Kidney epithelial cell (primary cell): ENCODE results near the gene DEXI. TPM values are rescaled to one million over a fixed set of nuclear protein-coding genes. Genes with fewer than 3 reads are reported as not detected.

ENCODE experiments used
- DNase-seq: peaks from one replicate; pipeline ENCODE4 v3.0.0-alpha.2; 2010; ENCODE audit warnings: low read depth
- H3K27me3 ChIP-seq: 2 replicates; pipeline ENCODE4 v1.6.0; 2011; ENCODE audit warnings: low read length; ENCODE audit not compliant: control insufficient read depth, insufficient read depth
- H3K36me3 ChIP-seq: 2 replicates; pipeline ENCODE4 v1.5.1; 2011; ENCODE audit warnings: low read length; ENCODE audit not compliant: control insufficient read depth, insufficient read depth
- H3K4me3 ChIP-seq: 2 replicates; pipeline ENCODE4 v1.5.1; 2011; ENCODE audit warnings: low read depth, mild to moderate bottlenecking, control low read depth, low read length
- total RNA-seq: library from RNA; depleted of rRNA; stranded (reverse); fragments of >200 nt; gene quantifications from 2 replicates; pipeline ENCODE4 v1.2.3, GENCODE V29; 2015
- TF ChIP-seq, protein P1 (sequence below): IDR thresholded peaks from 2 replicates; pipeline ENCODE4 v1.5.1; 2011; ENCODE audit warnings: mild to moderate bottlenecking, moderate library complexity, low read length, control low read depth, inconsistent platforms; ENCODE audit not compliant: insufficient read depth, poor library complexity, severe bottlenecking

The DEXI gene
- total RNA-seq, 1 donor from 2014 or later: 62.5 TPM

DNA sequence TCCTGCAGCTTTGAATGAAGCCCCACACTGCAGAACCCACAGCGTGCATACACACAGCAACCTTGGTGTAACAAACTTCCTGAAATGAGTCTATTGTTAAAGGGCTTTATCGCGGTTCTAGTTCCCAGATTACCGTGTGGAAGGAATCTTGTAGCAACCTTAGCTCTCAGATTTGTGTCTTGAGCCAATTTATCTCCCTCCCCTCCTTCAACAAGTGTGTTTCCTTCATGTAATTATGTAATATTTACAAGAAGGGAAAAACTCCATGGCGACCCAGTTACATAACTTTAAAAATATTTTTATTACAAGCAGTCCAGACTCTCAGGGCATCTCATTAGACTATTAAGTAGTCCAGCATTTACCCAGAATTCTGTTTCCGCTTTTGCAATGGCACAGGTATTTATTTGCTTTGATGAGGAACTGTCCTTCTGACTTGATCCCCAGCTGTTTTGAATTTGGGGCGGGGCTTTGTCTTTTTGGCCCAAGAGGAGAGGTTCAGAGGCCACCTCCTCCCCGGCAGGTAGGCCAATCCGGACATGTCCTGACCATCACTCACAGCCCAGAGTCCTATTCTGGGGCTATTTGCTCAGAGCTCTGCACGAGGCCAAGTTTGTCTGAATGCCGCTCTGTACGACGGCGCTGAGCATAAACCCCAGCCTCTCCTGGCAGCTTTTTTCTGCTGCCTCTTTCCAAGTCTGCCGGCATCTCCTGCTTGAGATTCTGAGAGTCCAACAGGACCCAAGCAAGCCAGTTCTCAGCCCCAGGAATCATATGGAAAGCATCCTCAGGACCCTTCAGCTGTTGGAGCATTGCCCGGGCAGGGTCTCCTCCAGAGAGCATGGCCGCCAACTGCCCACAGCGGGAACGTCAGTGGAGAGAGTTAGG lies 37.7 kb upstream of the DEXI start:
- no peak for DNase-seq
- TF ChIP-seq, protein P1, sequence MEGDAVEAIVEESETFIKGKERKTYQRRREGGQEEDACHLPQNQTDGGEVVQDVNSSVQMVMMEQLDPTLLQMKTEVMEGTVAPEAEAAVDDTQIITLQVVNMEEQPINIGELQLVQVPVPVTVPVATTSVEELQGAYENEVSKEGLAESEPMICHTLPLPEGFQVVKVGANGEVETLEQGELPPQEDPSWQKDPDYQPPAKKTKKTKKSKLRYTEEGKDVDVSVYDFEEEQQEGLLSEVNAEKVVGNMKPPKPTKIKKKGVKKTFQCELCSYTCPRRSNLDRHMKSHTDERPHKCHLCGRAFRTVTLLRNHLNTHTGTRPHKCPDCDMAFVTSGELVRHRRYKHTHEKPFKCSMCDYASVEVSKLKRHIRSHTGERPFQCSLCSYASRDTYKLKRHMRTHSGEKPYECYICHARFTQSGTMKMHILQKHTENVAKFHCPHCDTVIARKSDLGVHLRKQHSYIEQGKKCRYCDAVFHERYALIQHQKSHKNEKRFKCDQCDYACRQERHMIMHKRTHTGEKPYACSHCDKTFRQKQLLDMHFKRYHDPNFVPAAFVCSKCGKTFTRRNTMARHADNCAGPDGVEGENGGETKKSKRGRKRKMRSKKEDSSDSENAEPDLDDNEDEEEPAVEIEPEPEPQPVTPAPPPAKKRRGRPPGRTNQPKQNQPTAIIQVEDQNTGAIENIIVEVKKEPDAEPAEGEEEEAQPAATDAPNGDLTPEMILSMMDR: no peak
- Histone ChIP-seq H3K27me3 (no peaks in the 10 kb centered on the region), H3K4me3 (no peak overlapping the region), H3K36me3 (peaks cover 1% of the 10 kb centered on the region)

DNA sequence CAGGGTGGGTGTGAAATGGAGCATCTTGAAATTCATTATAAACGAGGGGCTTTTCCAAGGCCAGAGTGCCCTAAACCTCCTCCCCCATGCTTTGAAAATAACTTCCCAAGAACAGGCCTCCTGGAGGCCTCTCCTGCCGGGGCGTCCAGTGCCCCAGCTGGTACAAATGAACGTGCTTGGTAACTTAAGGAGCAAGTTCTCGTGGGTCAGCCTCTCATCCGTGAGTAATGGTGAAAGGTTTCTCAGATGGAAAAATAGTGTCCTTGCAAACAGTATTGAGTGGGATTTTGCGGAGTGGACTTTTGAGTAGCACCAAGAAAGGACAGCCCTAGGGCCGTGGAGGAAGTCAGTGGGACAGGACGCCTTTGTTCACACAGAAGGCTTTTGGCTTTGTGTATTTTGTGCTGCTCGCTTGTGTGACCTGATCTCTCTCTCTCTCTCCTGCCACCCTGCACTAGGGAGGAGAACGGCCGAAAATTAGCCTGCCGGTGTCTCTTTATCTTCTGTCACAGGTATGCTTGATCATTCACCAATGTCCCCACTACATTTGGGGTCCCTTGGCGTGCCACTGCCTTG lies 36.7 kb upstream of the DEXI start:
- Histone ChIP-seq H3K27me3 (no peaks in the 10 kb centered on the region), H3K4me3 (no peak overlapping the region), H3K36me3 (peaks cover 1% of the 10 kb centered on the region)
- TF ChIP-seq, protein P1: no peak
- no peak for DNase-seq

DNA sequence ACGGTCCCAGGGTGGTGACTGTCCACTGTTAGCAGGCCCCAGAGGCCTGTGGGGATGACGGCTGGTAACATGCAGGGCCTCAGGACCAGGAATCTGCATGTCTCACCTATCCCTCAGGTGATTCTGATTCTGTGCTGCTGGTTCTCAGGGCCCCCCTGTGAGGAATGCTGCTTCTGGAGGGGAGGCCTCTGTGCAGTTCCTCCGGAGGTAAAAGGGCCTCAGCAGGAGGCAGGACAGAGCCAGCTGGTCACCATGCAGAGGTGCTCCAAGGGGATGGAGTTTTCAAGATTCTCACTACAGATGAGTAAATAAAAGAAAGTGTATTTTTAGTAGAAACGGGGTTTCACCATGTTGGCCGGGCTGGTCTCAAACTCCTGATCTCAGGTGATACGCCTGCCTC lies 35.9 kb upstream of the DEXI start:
- DNase-seq: no peak
- no peaks in the 10 kb centered on the region for H3K27me3 ChIP-seq
- TF ChIP-seq, protein P1: no peak
- H3K4me3 ChIP-seq: no peak overlapping the region
- peaks cover 1% of the 10 kb centered on the region for H3K36me3 ChIP-seq

DNA sequence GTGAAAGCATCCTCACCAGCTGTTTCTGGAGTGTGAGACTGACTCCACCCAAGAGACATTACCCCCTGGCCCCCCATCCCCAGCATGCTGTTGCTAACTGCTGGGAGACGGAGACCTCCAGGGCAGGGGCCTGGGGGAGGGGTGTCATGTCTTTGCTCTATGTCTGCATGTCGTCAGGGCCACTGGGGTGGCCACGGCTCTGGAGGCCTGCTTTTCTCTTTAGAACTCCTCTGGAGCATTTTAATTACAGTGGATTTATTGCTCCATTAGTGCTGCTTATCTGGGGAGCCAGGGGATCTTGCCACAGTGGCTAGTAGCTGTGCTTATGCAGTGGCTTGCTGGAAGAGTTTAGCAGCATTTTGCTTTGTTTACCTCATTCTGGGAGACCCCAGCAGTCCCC lies 34.4 kb upstream of the DEXI start:
- TF ChIP-seq, protein P1: no peak
- H3K27me3 ChIP-seq: no peaks in the 10 kb centered on the region
- no peak overlapping the region for H3K4me3 ChIP-seq
- no peak for DNase-seq
- peaks cover 1% of the 10 kb centered on the region for H3K36me3 ChIP-seq

DNA sequence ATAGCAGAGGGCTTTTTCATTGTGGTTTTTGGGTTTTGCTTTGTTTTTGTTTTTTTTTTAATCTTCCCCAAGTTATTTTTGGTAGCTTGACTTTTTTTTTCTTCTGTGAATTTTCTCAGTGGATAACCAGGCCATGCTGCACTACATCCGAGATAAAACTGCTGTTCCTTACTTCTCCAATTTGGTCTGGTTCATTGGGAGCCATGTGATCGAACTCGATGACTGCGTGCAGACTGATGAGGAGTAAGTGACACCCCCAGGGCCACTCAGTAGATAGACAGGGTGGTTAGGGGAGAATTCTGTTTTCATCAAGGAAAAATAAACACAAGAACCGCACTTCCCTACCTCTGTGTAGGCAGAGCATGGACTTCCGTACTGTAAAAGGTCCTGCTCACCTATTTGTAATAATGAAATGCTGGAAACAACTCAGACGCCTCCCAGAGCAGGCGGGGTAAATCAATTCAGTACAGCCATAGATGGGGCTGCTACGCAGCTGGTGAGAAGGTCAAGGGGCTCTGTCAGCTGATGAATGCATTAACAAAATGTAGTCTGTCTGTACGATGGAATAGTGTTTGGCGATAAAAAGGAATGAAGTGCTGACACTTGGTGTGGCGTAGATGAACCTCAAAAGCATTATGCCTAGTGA lies 30.7 kb upstream of the DEXI start:
- TF ChIP-seq, protein P1: no peak
- Histone ChIP-seq H3K27me3 (no peaks in the 10 kb centered on the region), H3K4me3 (no peak overlapping the region), H3K36me3 (peaks cover 3% of the 10 kb centered on the region)
- DNase-seq: no peak
